ENCODE results near the gene RABL2B.

RABL2B gene

GRCh38 chr22:50718352-50718709 is 65.1 kb downstream of the RABL2B start:
- no peak overlapping the region for H3K4me3 ChIP-seq (ENCODE audit: low read length)
- no peak overlapping the region for H3K9ac ChIP-seq (ENCODE audit: low read length)
- H3K9me2 ChIP-seq (replicated peaks; ENCODE audit: insufficient read depth, low read length) = no peaks in the 10 kb centered on the region
- H3K27ac ChIP-seq (ENCODE audit: low read length) = no peak overlapping the region
- H3K79me2 ChIP-seq (ENCODE audit: low read length) = no peaks in the 10 kb centered on the region
- DNase-seq = no peak
- H3K36me3 ChIP-seq (replicated peaks; ENCODE audit: insufficient read depth, low read length) = no peaks in the 10 kb centered on the region
- no peaks in the 10 kb centered on the region for H4K20me1 ChIP-seq (ENCODE audit: insufficient read depth, low read length)
- H3K27me3 ChIP-seq (replicated peaks; ENCODE audit: insufficient read depth, low read length) = no peaks in the 10 kb centered on the region
- TF ChIP-seq EZH2phosphoT487 (IDR thresholded peaks at IDR 0.05; ENCODE audit: low read length) (no peak), EZH2 (optimal IDR thresholded peaks at IDR 0.05; ENCODE audit: low read depth, low read length) (no peak), CTCF (IDR thresholded peaks at IDR 0.05; ENCODE audit: low read length) (no peak)
- H2AFZ ChIP-seq (ENCODE audit: low read length) = no peak overlapping the region
- no peaks in the 10 kb centered on the region for H3F3A ChIP-seq (ENCODE audit: insufficient read depth, low read length)
- H3K4me1 ChIP-seq (ENCODE audit: low read length) = no peaks in the 10 kb centered on the region
- no peak overlapping the region for H3K4me2 ChIP-seq (ENCODE audit: low read depth, low read length)
- no peaks in the 10 kb centered on the region for H3K9me3 ChIP-seq (replicated peaks; ENCODE audit: insufficient read depth, low read length)

GRCh38 chr22:50717709-50718351 is 65.6 kb downstream of the RABL2B start:
- Histone ChIP-seq H3K9me2 (replicated peaks; ENCODE audit: insufficient read depth, low read length) (no peaks in the 10 kb centered on the region), H3K4me3 (ENCODE audit: low read length) (no peak overlapping the region), H3K9me3 (replicated peaks; ENCODE audit: insufficient read depth, low read length) (no peaks in the 10 kb centered on the region), H3K9ac (ENCODE audit: low read length) (no peak overlapping the region), H3K36me3 (replicated peaks; ENCODE audit: insufficient read depth, low read length) (no peaks in the 10 kb centered on the region), H3K27ac (ENCODE audit: low read length) (no peak overlapping the region), H4K20me1 (ENCODE audit: insufficient read depth, low read length) (no peaks in the 10 kb centered on the region), H3K4me1 (ENCODE audit: low read length) (no peaks in the 10 kb centered on the region), H3K79me2 (ENCODE audit: low read length) (no peaks in the 10 kb centered on the region), H3K4me2 (ENCODE audit: low read depth, low read length) (no peak overlapping the region), H2AFZ (ENCODE audit: low read length) (no peak overlapping the region), H3K27me3 (replicated peaks; ENCODE audit: insufficient read depth, low read length) (no peaks in the 10 kb centered on the region), H3F3A (ENCODE audit: insufficient read depth, low read length) (no peaks in the 10 kb centered on the region)
- TF ChIP-seq EZH2phosphoT487 (IDR thresholded peaks at IDR 0.05; ENCODE audit: low read length) (no peak), EZH2 (optimal IDR thresholded peaks at IDR 0.05; ENCODE audit: low read depth, low read length) (no peak), CTCF (IDR thresholded peaks at IDR 0.05; ENCODE audit: low read length) (no peak)
- DNase-seq = no peak
